Activated gamma-delta T cell treated with Interleukin-2 at 50 U/mL for 16 hours (primary cell): ENCODE data around the gene IGFBP7.

ENCODE experiments used
- DNase-seq: peaks from one replicate; pipeline ENCODE4 v3.0.0-alpha.2; 2020

The IGFBP7 gene

DNA sequence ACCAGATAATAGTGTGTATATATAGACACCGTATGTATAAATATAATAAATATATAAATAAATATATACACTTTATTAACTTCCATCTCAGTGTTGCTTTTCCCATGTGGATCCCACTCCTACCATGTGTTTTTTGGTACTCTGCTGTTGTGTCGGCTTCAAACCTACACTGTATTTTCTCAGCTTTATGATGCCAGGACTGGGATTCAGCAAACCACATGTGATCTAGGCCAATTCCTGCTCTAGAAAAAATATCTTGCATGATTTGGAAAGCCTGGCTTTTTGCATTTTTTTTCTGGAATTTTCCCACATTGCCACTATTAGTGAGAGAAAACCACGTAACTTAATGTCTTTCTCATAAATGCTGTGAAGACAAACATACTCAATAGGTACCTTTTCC is 75.7 kb downstream of the IGFBP7 start:
- no peak for DNase-seq

DNA sequence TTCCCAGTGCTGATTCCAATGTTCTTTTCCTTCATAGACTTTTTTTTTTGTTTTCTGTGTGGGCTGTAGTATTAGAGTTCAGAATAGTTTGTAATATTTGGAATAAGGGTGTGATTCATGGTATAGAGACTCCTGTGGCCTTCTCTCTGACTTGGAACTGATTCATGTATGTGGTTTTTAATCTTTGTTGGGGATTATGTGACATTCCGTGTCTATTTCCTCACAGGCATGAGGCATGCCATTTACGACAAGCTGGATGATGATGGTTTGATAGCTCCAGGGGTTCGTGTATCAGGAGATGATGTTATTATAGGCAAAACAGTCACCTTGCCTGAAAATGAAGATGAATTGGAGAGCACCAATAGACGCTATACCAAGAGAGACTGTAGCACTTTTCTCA is 87.1 kb downstream of the IGFBP7 start:
- no peak for DNase-seq

DNA sequence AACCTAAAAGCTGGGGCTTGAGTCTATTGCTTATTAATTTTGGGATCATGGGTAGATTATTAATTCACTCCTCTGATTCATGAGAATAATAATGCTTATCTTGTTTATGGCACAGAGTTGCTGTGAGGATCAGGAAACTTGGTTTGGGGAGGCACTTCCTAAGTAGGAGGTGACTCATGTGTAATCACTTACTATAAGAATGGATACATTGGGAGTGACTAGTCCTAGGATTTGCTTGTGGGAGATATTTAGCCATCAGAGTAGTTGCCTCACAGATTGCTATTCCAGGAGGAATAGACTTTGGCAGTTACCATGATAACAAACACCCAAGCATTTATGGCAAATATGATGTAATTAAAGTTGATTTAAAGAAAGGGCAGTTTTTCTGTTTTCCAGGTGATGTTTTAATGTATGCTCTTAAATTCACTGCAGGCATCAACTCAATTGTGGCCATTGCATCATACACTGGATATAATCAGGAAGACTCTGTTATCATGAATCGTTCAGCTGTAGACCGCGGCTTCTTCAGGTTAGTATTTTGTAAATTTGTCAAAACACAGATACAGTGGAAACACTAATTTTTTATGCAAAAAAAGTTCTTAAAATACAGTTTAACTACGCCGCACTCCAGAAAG is 89.6 kb downstream of the IGFBP7 start:
- no peak for DNase-seq

DNA sequence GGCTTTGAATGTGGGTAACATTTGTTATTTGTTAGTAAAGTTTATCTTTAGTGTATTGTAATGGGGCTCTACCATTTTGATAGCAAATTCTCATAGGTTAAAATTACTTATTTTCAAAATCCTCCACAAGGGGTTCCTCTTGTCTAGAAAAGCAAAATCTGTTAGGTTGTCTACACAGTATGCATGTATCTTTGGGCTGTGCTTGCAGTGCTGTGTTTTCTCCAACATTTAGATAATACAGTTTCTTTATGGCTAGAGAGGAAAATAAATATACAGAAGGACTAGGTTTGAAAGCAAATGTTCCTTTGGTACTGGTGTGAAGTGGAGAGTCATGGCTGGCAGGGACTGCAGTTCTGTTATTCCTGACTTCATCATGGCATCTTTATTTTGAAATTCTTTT is 91.2 kb downstream of the IGFBP7 start:
- no peak for DNase-seq

DNA sequence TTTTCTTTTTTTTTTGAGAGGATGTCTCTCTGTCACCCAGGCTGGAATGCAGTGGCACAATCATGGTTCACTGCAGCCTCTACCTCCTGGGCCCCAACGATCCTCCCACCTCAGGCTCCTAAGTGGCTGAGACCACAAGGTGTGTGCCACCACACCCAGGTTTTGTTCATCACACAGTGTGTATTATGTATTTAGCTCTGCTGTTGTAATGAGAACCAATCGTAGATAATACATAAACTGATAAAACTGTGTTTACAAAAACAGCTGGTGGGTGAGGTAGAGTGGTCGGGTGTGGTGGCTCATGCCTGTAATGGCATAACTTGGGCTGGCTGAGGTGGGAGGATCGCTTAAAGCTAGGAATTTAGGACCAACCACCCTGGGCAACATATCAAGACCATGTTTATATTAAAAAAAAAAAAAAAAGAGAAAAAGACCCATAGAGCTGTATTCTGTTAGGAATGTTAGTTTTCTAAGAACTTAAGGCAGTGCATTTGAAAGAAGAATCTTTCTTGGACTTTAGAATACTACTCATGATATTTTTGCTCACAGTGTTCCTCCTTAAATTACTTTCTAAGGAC is 96.6 kb downstream of the IGFBP7 start:
- no peak for DNase-seq

DNA sequence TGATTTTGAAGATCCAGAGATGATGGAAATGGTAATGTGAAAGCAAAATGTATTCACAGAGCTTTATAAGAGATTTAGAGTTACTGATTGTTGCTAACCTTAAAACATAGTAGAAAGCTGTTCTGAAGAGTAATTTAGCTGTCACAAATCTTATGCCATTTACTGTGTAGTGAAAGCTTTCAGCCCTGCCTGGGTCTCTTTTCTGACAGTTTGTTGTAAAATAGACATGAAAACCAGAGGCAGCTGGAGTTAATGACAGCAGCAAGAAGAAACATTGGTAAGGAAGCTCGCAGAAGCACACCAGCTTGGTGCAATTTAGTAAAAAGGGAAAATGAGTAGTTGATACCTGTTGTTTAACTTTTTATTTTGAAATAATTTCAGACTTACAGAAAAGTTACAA is 110.4 kb downstream of the IGFBP7 start:
- DNase-seq: no peak

DNA sequence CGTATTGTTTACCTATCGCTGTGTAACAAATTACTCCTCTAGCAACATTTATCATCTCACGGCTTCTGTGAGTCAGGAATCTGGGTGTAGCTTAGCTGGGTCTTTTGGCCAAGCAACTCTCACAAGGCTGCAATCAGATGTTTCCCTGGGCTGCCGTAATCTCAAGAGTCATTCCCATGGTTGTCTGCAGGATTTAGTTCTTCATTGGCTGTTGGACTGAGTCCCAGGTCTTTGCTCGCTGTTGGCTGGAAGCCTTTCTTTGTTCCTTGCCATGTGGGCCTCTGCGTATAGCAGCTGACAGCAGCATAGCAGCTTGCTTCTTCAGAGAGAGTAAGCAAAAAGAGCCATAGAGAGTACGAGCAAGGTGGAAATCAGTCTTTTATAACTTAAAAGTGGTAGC is 114.7 kb downstream of the IGFBP7 start:
- no peak for DNase-seq

DNA sequence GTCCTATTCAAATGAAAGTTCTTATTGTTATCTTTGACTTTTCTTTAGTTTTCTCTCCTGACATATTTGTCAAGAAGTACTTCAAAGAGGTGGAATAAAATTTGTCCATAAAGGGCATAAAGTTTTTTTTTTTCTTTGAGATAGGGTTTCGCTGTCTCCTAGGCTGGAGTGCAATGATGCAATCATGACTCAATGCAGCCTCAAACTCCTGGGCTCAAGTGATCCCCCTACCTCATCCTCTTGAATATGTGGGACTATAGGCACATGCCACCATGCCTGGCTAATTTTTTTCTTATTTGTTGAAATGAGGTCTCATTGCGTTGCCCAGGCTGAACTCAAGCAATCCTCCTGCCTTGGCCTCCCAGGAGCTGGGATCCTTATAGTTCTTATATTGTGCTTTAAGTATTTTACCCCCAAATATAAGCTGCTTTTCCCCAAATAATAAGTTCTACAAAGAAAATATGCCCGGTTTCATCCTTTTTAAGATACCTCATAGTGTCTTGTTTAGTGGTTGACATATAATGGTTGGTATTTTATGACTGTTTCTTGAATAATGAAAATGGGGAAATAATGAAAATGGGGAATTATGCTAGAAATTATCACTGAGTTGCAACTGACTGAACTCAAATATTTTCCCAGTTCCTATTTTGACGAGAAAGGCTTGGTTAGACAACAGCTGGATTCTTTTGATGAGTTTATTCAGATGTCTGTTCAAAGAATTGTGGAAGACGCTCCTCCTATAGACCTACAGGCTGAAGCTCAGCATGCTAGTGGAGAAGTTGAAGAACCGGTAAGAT is 119.9 kb downstream of the IGFBP7 start:
- no peak for DNase-seq

DNA sequence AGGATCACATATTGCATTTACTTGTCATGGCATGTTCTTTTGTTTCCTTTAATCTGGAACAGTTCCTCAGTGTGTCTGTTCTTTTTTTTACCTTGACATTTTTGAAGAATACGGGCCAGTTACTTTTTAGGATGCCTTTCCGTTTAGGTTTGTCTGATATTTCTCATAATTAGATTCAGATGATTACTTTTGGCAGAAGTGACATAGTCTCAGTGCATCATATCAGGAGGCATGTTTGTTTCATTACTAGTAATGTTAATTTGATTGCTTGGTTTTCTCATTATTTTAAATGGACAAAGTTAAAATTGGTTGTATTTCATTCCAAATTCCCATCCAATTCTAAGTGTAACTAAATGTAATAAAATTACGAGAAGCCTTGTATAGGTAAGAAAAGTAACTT is 123.2 kb downstream of the IGFBP7 start:
- no peak for DNase-seq

DNA sequence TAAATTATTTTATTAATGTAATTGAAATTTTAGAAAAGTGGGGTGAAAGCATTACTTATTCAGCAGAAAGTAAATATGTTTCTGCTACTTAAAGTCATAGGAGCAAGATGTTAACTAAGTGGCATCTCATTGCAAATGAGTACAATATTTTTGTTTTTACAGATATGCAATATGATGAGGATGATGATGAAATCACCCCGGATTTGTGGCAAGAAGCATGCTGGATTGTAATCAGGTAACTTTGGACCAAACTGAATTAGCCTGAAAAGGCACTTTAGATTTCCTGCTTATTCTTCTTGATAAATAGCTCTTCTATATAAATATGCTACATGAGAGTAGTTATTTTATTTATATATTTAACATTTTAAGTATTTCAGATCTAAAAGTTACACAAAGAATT is 124.0 kb downstream of the IGFBP7 start:
- DNase-seq: no peak

DNA sequence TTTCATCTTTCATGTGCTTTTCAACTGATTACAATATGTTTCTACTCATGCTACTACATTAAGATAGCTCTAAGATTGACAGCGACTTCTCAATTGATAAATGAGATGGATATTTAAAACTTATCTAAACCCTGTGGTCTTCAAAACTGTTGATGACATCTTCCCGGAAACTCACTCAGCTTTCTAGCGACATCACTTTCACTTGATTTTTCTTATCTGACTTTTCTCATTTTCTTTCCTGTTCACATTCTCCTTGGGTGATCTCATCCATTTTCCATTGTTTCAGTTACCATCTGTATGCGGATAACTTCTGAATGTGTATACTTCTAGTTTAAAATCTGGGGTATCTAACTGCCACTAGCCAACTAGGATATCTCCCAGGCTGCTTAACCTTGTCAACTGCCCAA is 128.4 kb downstream of the IGFBP7 start:
- no peak for DNase-seq
